H1 (cell line): ENCODE results near the gene WNK2. TPM values are rescaled to one million over a fixed set of nuclear protein-coding genes. Genes with fewer than 3 reads are reported as not detected.

Source experiments
- ATF2 ChIP-seq: IDR thresholded peaks from 2 replicates; pipeline ENCODE4 v1.6.1; 2012; ENCODE audit warnings: low read length, inconsistent platforms
- JUN ChIP-seq: IDR thresholded peaks from 2 replicates; pipeline ENCODE4 v1.6.1; 2011; ENCODE audit warnings: low read depth, mild to moderate bottlenecking, improper control_type of control experiment, low read length
- PHF8 ChIP-seq: fragments of 200-600 bp; sonication (generic); conservative IDR thresholded peaks from 2 replicates; pipeline ENCODE4 v1.7.1; 2012; ENCODE audit warnings: low read depth, mild to moderate bottlenecking, inconsistent platforms, low read length, moderate library complexity
- SUZ12 ChIP-seq: fragments of 200-600 bp; sonication (generic); IDR thresholded peaks from 2 replicates; pipeline ENCODE4 v1.6.1; 2012; ENCODE audit warnings: mild to moderate bottlenecking, inconsistent platforms, low read length, moderate library complexity, mixed read lengths
- TCF12 ChIP-seq: IDR thresholded peaks from 2 replicates; pipeline ENCODE4 v1.6.1; 2011; ENCODE audit warnings: low read depth, mild to moderate bottlenecking, low read length
- polyA plus RNA-seq, 7 experiments: library from polyadenylated mRNA; depleted of rRNA in 3 of 7; stranded (reverse) in 5 of 7; unstranded in 2 of 7; fragments of >200 nt in 5 of 7; fragments of 200-250 nt in 2 of 7; gene quantifications; 1 replicate in 5 of 7; 2 replicates in 1 of 7; 4 replicates in 1 of 7; pipeline versions ENCODE4 v1.2.1 to v1.2.3, GENCODE V29; 2011 to 2013; ENCODE audit warnings: missing spikeins in 2 of 7, mixed read lengths in 2 of 7
- total RNA-seq: library from RNA; stranded (reverse); fragmentation: NEBNext Ultra II Directional; extraction: Animal tissue kit (Norgen Biotek cat#: 25700); gene quantifications from 2 replicates; pipeline ENCODE4 v1.2.1, GENCODE V29; 2021
- TF ChIP-seq, protein P1 (sequence below): IDR thresholded peaks from 2 replicates; pipeline ENCODE4 v1.6.1; 2011; ENCODE audit warnings: low read depth, mild to moderate bottlenecking, low read length; ENCODE audit not compliant: insufficient read depth

WNK2 gene
- total and polyA plus RNA-seq, 2 of the 8 experiments (the other 6 are each of a cell fraction or from before 2014, with no cell fraction given) = 12.0 to 87.2 TPM

- no peak for TF ChIP-seq PHF8
- TF ChIP-seq, protein P1, sequence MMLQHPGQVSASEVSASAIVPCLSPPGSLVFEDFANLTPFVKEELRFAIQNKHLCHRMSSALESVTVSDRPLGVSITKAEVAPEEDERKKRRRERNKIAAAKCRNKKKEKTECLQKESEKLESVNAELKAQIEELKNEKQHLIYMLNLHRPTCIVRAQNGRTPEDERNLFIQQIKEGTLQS = no peak
- no peak for TF ChIP-seq ATF2
- TF ChIP-seq SUZ12 = no peak
- TF ChIP-seq JUN = no peak
- no peak for TF ChIP-seq TCF12
Measured at GRCh38 chr9:93207860-93208734, 24.2 kb downstream of the WNK2 start (continued).
